ENCODE results near the gene SYT9. TPM values are rescaled to one million over a fixed set of nuclear protein-coding genes. Genes with fewer than 3 reads are reported as not detected.
A peak's percentile ranks its signal among the peaks of the same experiment; 100 is the strongest.

Gene SYT9
- total RNA-seq, 1 donor from 2014 or later = 0.20 TPM

- DNase-seq (ENCODE audit: low read depth in 2 of 2) = no peak
Measured at GRCh38 chr11:7462706-7463105, 211.0 kb downstream of the SYT9 start.

- DNase-seq (ENCODE audit: low read depth in 2 of 2) = peak in 1 of 2 donors; percentile 67
Measured at GRCh38 chr11:7467652-7468051, 215.9 kb downstream of the SYT9 start.

- no peak for DNase-seq (ENCODE audit: low read depth in 2 of 2)
Measured at GRCh38 chr11:7469351-7469865, 217.7 kb downstream of the SYT9 start.

GRCh38 chr11:7471071-7471470, 219.4 kb downstream of the SYT9 start:
- no peak for DNase-seq (ENCODE audit: low read depth in 2 of 2)

GRCh38 chr11:7473717-7474116, 222.0 kb downstream of the SYT9 start:
- no peak for DNase-seq (ENCODE audit: low read depth in 2 of 2)

- DNase-seq (ENCODE audit: low read depth in 2 of 2) = no peak
Measured at GRCh38 chr11:7480113-7480512, 228.4 kb downstream of the SYT9 start.

- no peak for DNase-seq (ENCODE audit: low read depth in 2 of 2)
Measured at GRCh38 chr11:7484131-7484530, 232.4 kb downstream of the SYT9 start.

GRCh38 chr11:7484645-7485044, 232.9 kb downstream of the SYT9 start:
- DNase-seq (ENCODE audit: low read depth in 2 of 2) = no peak

- DNase-seq (ENCODE audit: low read depth in 2 of 2) = no peak
Measured at GRCh38 chr11:7485186-7486097, 233.7 kb downstream of the SYT9 start, which contains the start of gene OLFML1. OLFML1 (plus strand) TSS chr11:7485506; CDS start chr11:7485876, 370 bp downstream.

GRCh38 chr11:7486098-7486780, 234.5 kb downstream of the SYT9 start:
- no peak for DNase-seq (ENCODE audit: low read depth in 2 of 2)

GRCh38 chr11:7486781-7487140, 235.1 kb downstream of the SYT9 start:
- DNase-seq (ENCODE audit: low read depth in 2 of 2) = no peak

GRCh38 chr11:7487360-7487759, 235.7 kb downstream of the SYT9 start:
- DNase-seq (ENCODE audit: low read depth in 2 of 2) = no peak

GRCh38 chr11:7488681-7489080, 237.0 kb downstream of the SYT9 start:
- no peak for DNase-seq (ENCODE audit: low read depth in 2 of 2)

GRCh38 chr11:7489376-7489775, 237.7 kb downstream of the SYT9 start:
- no peak for DNase-seq (ENCODE audit: low read depth in 2 of 2)

GRCh38 chr11:7490054-7490453, 238.3 kb downstream of the SYT9 start:
- no peak for DNase-seq (ENCODE audit: low read depth in 2 of 2)

- no peak for DNase-seq (ENCODE audit: low read depth in 2 of 2)
Measured at GRCh38 chr11:7490535-7490934, 238.8 kb downstream of the SYT9 start.

GRCh38 chr11:7492253-7492652, 240.5 kb downstream of the SYT9 start:
- no peak for DNase-seq (ENCODE audit: low read depth in 2 of 2)

- DNase-seq (ENCODE audit: low read depth in 2 of 2) = no peak
Measured at GRCh38 chr11:7493670-7494069, 242.0 kb downstream of the SYT9 start.

GRCh38 chr11:7494086-7494745, 242.5 kb downstream of the SYT9 start:
- no peak for DNase-seq (ENCODE audit: low read depth in 2 of 2)

GRCh38 chr11:7495882-7496551, 244.3 kb downstream of the SYT9 start:
- DNase-seq (ENCODE audit: low read depth in 2 of 2) = no peak

- DNase-seq (ENCODE audit: low read depth in 2 of 2) = no peak
Measured at GRCh38 chr11:7498193-7498592, 246.5 kb downstream of the SYT9 start.
